GM23338 (cell line): ENCODE results near the gene PHGDH. TPM values are rescaled to one million over a fixed set of nuclear protein-coding genes. Genes with fewer than 3 reads are reported as not detected.

Experiments used
- ATAC-seq: fragments of 200-7000 bp; cut with Tn5 transposase; 3 replicates; pipeline ENCODE4 v1.9.1; 2020
- DNase-seq: peaks from one replicate; pipeline ENCODE4 v3.0.0-alpha.2; 2015; ENCODE audit warnings: low spot score
- H2AFZ ChIP-seq: fragments of 200-600 bp; sonication (generic); 2 replicates; pipeline ENCODE4 v1.8.0; 2016; ENCODE audit warnings: antibody characterized with exemption, mild to moderate bottlenecking, moderate library complexity
- H3F3A ChIP-seq: fragments of 200-600 bp; sonication (generic); replicated peaks from 2 replicates; pipeline ENCODE4 v1.8.0; 2017; ENCODE audit warnings: antibody characterized with exemption, mixed run types, low read depth
- H3K27ac ChIP-seq: fragments of 200-600 bp; sonication (generic); 2 replicates; pipeline ENCODE4 v1.6.1; 2016; ENCODE audit warnings: low read depth
- H3K27me3 ChIP-seq: fragments of 200-600 bp; sonication (generic); 2 replicates; pipeline ENCODE4 v1.8.0; 2016; ENCODE audit warnings: mild to moderate bottlenecking, mixed run types, moderate library complexity; ENCODE audit not compliant: insufficient read depth
- H3K36me3 ChIP-seq: fragments of 200-600 bp; sonication (generic); 2 replicates; pipeline ENCODE4 v1.8.0; 2016; ENCODE audit warnings: mild to moderate bottlenecking; ENCODE audit not compliant: insufficient read depth
- H3K4me1 ChIP-seq: fragments of 200-600 bp; sonication (generic); 2 replicates; pipeline ENCODE4 v1.8.0; 2016; ENCODE audit warnings: mild to moderate bottlenecking, moderate library complexity; ENCODE audit not compliant: insufficient read depth
- H3K4me2 ChIP-seq: fragments of 200-600 bp; sonication (generic); 2 replicates; pipeline ENCODE4 v1.7.1; 2017; ENCODE audit warnings: mixed run types
- H3K4me3 ChIP-seq: fragments of 200-600 bp; sonication (generic); 2 replicates; pipeline ENCODE4 v1.6.1; 2016; ENCODE audit warnings: mixed run types
- H3K79me2 ChIP-seq: fragments of 200-600 bp; sonication (generic); replicated peaks from 2 replicates; pipeline ENCODE4 v1.8.0; 2017; ENCODE audit warnings: mild to moderate bottlenecking; ENCODE audit not compliant: insufficient read depth
- H3K9me2 ChIP-seq: fragments of 200-600 bp; sonication (generic); 2 replicates; pipeline ENCODE4 v1.8.0; 2017; ENCODE audit not compliant: insufficient read depth
- H4K20me1 ChIP-seq: fragments of 200-600 bp; sonication (generic); replicated peaks from 2 replicates; pipeline ENCODE4 v1.8.0; 2017; ENCODE audit warnings: mild to moderate bottlenecking; ENCODE audit not compliant: insufficient read depth
- H3K27ac Mint-ChIP-seq: 2 replicates; pipeline ENCODE4 v1.8.0; 2020; ENCODE audit warnings: inconsistent platforms, mild to moderate bottlenecking, moderate library complexity, mixed read lengths
- H3K27me3 Mint-ChIP-seq: 3 replicates; pipeline ENCODE4 v1.8.0; 2022; ENCODE audit warnings: low read depth, mild to moderate bottlenecking, moderate library complexity, mixed read lengths, inconsistent platforms; ENCODE audit not compliant: insufficient read depth, poor library complexity
- H3K36me3 Mint-ChIP-seq: 3 replicates; pipeline ENCODE4 v1.8.0; 2021; ENCODE audit warnings: low read depth, mild to moderate bottlenecking, inconsistent platforms, moderate library complexity, mixed read lengths
- H3K4me1 Mint-ChIP-seq: 3 replicates; pipeline ENCODE4 v1.8.0; 2020; ENCODE audit warnings: mild to moderate bottlenecking, inconsistent platforms, mixed read lengths
- H3K4me3 Mint-ChIP-seq: 3 replicates; pipeline ENCODE4 v1.8.0; 2021; ENCODE audit warnings: moderate library complexity, mild to moderate bottlenecking, inconsistent platforms, mixed read lengths
- H3K9me3 Mint-ChIP-seq: 3 replicates; pipeline ENCODE4 v1.8.0; 2020; ENCODE audit warnings: moderate library complexity, mild to moderate bottlenecking, inconsistent platforms, mixed read lengths
- ZNF114 ChIP-seq: fragments of 250-450 bp; sonication (Bioruptor Pico); IDR thresholded peaks from 2 replicates; pipeline ENCODE4 v1.5.0; 2020; ENCODE audit warnings: mild to moderate bottlenecking, moderate library complexity
- ZNF462 ChIP-seq: fragments of 250-450 bp; sonication (Bioruptor Pico); IDR thresholded peaks from 2 replicates; pipeline ENCODE4 v1.5.0; 2020; ENCODE audit warnings: mild to moderate bottlenecking, moderate library complexity
- polyA plus RNA-seq: library from polyadenylated mRNA; unstranded; fragments of >200 nt; fragmentation: Nextera tagmentation; extraction: Ambion mirVana; gene quantifications from 2 replicates; pipeline ENCODE4 v1.2.1, GENCODE V29; 2016
- total RNA-seq: library from RNA; depleted of rRNA; stranded (reverse); fragments of >200 nt; shearing (Covaris generic); gene quantifications from 2 replicates; pipeline ENCODE4 v1.2.3, GENCODE V29; 2014
- TF ChIP-seq, protein P1 (sequence below), 2 experiments: fragments of 200-600 bp in 1 of 2; sonication (generic) in 1 of 2; conservative IDR thresholded peaks; 2 replicates each; pipeline versions ENCODE4 v1.5.1 to v1.6.1; 2016 to 2017; ENCODE audit warnings: antibody characterized with exemption in 2 of 2, low read depth in 2 of 2, mild to moderate bottlenecking in 2 of 2, moderate library complexity in 1 of 2

Gene PHGDH
- total and polyA plus RNA-seq, 2 experiments from 2014 or later, result 612 to 885 TPM

GRCh38 chr1:119674111-119674526 is 37.6 kb upstream of the PHGDH start:
- Histone ChIP-seq H3K4me3 (0 out of 2 replicates have a peak overlapping the region, but pooled peaks have one; percentile 12), H2AFZ (peak overlapping the region; percentile 6; the same call in 1 of the 2 replicates), H3K27me3 (no peaks in the 10 kb centered on the region), H4K20me1 (no peaks in the 10 kb centered on the region), H3K4me2 (peak overlapping the region; percentile 51), H3K79me2 (no peaks in the 10 kb centered on the region), H3K4me1 (peaks cover 14% of the 10 kb centered on the region), H3K9me2 (no peaks in the 10 kb centered on the region), H3K36me3 (no peaks in the 10 kb centered on the region), H3F3A (no peaks in the 10 kb centered on the region), H3K27ac (peak overlapping the region; percentile 63)
- peak overlapping the region; percentile 84 for H3K27ac Mint-ChIP-seq
- H3K27me3 Mint-ChIP-seq, result peaks cover 3% of the 10 kb centered on the region
- H3K4me3 Mint-ChIP-seq, result peak overlapping the region; percentile 78; the same call in 1 of the 3 replicates
- peaks cover 32% of the 10 kb centered on the region for H3K4me1 Mint-ChIP-seq
- no peaks in the 10 kb centered on the region for H3K36me3 Mint-ChIP-seq
- DNase-seq (peak; percentile 34), ATAC-seq (no peak)
- TF ChIP-seq ZNF462 (CRISPR knock-in tag) (0 out of 2 replicates have a peak, but pooled peaks have one; percentile 11), ZNF114 (CRISPR knock-in tag) (no peak)
- H3K9me3 Mint-ChIP-seq, result no peaks in the 10 kb centered on the region; the same call in 2 of the 3 replicates

- peak; percentile 67 for ATAC-seq
- Mint-ChIP-seq H3K27ac (peak overlapping the region; percentile 84), H3K9me3 (no peaks in the 10 kb centered on the region; the same call in 2 of the 3 replicates), H3K4me3 (peak overlapping the region; percentile 78), H3K27me3 (peaks cover 3% of the 10 kb centered on the region), H3K4me1 (peaks cover 39% of the 10 kb centered on the region), H3K36me3 (no peaks in the 10 kb centered on the region)
- H3K36me3 ChIP-seq, result no peaks in the 10 kb centered on the region
- peak overlapping the region; percentile 34 for H3K4me3 ChIP-seq
- peak overlapping the region; percentile 82; the same call in 1 of the 2 replicates for H3K27ac ChIP-seq
- H3K27me3 ChIP-seq, result no peaks in the 10 kb centered on the region
- TF ChIP-seq, protein P1, sequence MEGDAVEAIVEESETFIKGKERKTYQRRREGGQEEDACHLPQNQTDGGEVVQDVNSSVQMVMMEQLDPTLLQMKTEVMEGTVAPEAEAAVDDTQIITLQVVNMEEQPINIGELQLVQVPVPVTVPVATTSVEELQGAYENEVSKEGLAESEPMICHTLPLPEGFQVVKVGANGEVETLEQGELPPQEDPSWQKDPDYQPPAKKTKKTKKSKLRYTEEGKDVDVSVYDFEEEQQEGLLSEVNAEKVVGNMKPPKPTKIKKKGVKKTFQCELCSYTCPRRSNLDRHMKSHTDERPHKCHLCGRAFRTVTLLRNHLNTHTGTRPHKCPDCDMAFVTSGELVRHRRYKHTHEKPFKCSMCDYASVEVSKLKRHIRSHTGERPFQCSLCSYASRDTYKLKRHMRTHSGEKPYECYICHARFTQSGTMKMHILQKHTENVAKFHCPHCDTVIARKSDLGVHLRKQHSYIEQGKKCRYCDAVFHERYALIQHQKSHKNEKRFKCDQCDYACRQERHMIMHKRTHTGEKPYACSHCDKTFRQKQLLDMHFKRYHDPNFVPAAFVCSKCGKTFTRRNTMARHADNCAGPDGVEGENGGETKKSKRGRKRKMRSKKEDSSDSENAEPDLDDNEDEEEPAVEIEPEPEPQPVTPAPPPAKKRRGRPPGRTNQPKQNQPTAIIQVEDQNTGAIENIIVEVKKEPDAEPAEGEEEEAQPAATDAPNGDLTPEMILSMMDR (conservative IDR thresholded peaks at IDR 0.05; ENCODE audit: low read depth in 2 of 2), result peak; percentile 67 to 72
- TF ChIP-seq ZNF114 (CRISPR knock-in tag), result no peak
- H3K79me2 ChIP-seq, result no peaks in the 10 kb centered on the region
- H4K20me1 ChIP-seq, result no peaks in the 10 kb centered on the region
- H3F3A ChIP-seq, result no peaks in the 10 kb centered on the region
- peaks cover 16% of the 10 kb centered on the region for H3K4me1 ChIP-seq
- no peak overlapping the region for H2AFZ ChIP-seq
- peak; percentile 82 for DNase-seq
- H3K9me2 ChIP-seq, result no peaks in the 10 kb centered on the region
- peak overlapping the region; percentile 51 for H3K4me2 ChIP-seq
These were observed 36.9 kb upstream of the PHGDH start for GRCh38 chr1:119674835-119675289.
